ENCODE results near the gene TMEM50B.

DNA sequence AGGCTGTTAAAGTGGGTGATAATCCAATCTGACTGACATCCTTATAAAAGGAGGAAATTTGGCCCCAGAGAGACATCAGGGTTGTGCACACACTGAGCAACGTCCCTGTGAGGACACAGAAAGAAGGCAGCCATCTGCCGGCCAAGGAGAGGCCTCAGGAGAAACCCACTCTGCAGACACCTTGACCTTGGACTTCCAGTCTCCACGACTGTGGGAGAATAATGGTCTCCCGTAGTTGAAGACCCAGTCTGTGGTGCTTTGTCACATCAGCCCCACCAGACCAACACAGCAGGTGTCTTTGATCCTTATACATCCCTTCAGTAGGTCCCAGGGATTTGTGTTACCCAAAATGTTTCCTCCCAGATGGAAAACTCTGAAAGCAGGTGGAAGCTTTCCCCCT lies 16.0 kb upstream of the TMEM50B start:
- TF ChIP-seq, protein P1, sequence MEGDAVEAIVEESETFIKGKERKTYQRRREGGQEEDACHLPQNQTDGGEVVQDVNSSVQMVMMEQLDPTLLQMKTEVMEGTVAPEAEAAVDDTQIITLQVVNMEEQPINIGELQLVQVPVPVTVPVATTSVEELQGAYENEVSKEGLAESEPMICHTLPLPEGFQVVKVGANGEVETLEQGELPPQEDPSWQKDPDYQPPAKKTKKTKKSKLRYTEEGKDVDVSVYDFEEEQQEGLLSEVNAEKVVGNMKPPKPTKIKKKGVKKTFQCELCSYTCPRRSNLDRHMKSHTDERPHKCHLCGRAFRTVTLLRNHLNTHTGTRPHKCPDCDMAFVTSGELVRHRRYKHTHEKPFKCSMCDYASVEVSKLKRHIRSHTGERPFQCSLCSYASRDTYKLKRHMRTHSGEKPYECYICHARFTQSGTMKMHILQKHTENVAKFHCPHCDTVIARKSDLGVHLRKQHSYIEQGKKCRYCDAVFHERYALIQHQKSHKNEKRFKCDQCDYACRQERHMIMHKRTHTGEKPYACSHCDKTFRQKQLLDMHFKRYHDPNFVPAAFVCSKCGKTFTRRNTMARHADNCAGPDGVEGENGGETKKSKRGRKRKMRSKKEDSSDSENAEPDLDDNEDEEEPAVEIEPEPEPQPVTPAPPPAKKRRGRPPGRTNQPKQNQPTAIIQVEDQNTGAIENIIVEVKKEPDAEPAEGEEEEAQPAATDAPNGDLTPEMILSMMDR (IDR thresholded peaks at IDR 0.05), result no peak
- no peak for TF ChIP-seq POLR2A (IDR thresholded peaks at IDR 0.05)
